SIG-M5 treated with dmso at 0.1 percent for 504 hours (cell line): Measurements from ENCODE around the gene CD38.
"Not testable (repeated sequence)": the region's sequence is repeated elsewhere in the genome, so short reads cannot be mapped to it uniquely, and the experiment has no call there.

Experiments used
- DNase-seq: peaks from one replicate; lab custom pipeline; 2025; ENCODE audit not compliant: unreplicated experiment; lab: John Stamatoyannopoulos, UW

CD38 gene

GRCh38 chr4:15758294-15758693 lies 19.8 kb upstream of the CD38 start:
- no peak for DNase-seq

- not testable (repeated sequence) for DNase-seq
Measured at GRCh38 chr4:15762460-15762859, 15.7 kb upstream of the CD38 start.

GRCh38 chr4:15765391-15765790 lies 12.7 kb upstream of the CD38 start:
- no peak for DNase-seq

DNA sequence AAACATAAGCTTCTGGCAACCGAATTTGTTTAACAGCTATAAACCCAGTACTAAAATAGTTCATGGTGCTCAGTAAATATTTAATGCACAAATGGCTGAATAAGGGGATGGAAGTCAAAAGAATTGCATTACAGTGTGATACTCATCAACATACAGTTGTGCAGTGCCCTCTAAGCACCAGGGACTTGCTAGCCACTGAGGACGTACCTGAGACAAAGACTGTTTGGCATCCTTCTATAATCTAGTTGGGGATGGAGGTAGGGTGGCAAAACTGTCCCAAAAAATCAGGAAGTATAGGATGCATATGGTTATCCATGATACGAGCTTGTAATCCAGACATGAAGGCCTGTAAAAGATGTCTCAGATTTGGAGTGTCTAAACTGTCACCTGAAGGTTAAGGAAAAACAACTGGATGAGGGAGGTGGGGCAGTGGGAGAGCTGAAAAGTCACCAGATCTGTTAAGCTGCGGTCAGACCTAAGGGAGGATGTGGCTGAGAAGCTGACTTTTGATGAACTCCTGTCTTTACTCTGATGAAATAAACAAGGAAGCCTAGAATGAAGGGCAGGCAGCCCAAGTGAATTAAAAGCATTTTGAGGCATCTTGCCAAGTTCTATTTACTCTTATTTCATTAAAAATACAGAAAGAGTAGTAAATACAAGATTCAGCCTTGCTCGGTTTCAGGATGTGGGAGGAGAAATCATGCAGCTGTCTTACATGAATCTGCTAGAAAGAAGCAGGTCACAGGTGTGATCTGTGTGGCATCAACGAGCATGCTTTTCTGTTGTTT lies 12.0 kb upstream of the CD38 start:
- peak; percentile 11 for DNase-seq

DNA sequence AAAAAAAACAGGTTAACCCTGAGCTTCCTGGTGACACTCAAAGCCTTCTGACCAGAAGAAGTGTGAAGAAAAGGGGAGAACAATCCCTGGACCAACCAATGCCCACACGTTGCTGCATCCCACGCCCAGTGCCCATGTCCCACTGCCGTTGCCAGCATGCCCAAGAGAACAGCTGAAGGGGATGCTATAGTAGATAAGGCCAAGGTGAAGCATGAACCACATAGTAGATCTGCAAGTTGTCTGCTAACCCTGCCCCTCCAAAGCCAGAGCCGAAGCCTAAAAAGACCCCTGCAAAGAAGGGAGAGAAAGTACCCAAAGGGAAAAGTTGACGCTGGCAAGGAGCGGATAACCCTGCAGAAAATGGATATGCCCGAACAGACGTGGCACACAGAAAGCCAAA lies 11.3 kb upstream of the CD38 start:
- DNase-seq = no peak

GRCh38 chr4:15769202-15769601 lies 8.9 kb upstream of the CD38 start:
- DNase-seq = no peak

- DNase-seq = no peak
Measured at GRCh38 chr4:15771216-15772058, 6.7 kb upstream of the CD38 start.

DNA sequence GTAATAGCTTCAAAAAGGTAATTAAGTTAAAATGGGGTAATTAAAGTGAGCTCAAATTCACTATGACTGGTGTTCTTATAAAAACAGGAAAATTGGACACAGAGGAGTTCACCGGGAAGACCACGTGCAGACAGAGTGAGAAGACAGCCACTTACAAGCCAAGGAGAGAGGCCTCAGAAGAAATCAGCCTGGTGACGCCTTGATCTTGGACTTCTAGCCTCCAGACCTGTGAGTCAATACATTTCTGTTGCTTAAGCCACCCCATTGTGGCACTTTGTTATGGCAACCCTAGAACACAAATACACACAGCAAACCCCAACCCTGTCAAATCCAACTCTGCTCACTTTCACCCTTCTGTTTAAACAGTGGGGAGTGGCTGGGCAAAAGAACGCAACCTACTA lies 4.1 kb upstream of the CD38 start:
- peak; percentile 18 for DNase-seq

DNA sequence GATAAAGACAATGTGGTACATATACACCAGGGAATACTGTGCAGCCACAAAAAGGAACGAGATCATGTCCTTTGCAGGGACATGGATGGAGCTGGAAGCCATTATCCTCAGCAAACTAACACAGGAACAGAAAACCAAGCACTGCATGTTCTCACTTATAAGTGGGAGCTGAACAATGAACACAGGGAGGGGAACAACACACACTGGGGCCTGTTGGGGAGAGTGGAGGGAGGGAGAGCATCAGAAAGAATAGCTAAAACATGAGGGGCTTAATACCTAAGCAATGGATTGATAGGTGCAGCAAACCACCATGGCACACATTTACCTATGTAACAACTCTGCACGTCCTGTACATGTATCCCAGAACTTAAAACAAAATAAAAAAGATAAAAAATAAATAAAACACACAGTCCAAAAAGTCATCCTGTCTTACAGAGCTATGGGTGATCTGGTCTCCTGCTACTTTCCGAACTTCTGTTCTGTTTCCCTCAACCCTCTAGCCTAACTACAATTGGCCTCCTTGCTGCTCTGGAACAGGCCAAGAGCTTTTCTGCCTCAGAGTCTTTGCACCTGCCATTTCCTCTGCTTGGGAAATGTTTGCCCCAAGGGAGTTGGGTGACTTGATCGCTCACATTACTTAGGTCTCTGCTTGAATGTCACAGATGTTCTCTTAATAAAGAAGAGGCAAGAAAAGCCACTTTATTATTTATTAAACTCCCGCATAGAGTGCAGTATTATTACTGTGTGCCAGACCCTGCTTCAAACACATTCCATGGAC lies 1.1 kb upstream of the CD38 start:
- DNase-seq = no peak

DNA sequence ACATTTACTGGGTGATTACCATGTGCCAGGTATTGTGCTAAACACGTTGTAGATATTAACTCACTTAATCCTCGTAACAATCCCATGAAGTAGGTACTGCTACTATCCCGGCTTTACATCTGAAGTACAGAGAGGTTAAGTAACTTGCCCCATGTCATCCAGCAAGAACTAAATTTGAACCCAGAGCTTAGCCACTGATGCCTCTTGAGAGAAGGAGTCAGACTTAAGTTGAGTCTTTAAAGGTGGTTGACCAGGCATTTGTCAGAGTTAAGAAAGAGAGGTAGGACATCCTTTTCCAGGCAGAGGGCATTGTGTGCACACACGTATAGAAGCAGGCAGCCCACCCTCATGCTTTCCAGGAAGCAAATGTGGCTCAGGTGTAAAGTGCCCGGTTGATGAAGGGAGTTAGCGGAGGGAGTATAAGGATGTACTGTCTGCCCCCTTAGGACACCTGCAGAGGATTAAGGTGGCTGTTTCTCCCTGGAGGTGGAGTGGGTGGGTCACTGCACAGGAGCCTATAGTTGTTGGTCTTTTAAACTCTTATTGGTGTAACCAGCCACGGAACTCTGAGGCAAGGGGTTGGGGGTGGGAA lies 335 bp upstream of the CD38 start:
- no peak for DNase-seq

- peak; percentile 71 for DNase-seq
Measured at GRCh38 chr4:15779306-15779705, 1.2 kb downstream of the CD38 start.

DNA sequence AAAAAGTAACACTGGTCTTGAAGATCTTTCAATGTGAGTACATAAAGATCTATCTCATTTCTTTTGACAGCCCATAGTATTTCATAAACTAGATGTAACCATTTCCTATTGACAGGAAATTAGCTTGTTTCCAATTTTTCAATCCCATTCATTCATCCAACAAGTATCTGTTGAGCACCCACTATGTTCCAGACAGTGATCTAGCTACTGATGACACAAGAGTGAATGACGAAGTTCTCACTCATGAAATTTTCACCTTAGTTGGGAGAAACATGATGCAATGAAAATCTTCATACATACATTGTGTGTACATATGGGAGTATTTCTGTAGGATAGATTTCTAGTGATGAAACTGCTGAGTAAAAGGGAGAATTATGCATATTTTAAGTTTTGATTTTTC lies 1.7 kb downstream of the CD38 start:
- peak; percentile 31 for DNase-seq

DNA sequence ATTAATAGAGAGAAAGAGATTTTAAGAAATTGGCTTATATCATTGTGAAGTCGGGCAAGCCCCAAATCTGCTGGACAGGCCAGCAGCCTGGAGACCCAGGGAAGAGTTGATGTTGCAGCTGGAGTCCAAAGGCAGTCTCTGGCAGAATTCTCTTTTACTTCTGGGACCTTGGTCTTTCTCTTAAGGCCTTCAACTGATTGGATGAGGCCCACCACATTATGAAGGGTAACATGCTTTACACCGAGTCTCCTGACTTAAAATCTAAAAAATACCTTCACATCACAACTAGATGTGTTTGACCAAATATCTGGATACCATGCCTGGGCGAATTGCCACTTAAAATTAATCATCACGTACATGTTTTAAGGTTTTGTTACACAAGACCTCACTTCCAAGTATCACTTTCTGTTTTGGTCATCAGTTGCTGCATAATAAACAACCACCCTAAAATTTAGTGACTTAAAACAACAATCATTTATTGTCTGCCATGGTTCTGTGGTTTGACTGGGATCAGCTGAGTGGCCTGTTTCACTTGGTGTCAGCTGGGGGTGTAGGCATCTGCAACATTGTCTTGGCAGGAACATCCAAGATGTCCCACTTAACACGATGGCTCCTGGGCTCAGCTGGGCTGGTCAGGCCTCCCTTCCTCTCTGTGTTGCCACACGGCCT lies 3.4 kb downstream of the CD38 start:
- peak; percentile 30 for DNase-seq

GRCh38 chr4:15783676-15784075 lies 5.5 kb downstream of the CD38 start:
- no peak for DNase-seq

- no peak for DNase-seq
Measured at GRCh38 chr4:15784959-15785634, 7.0 kb downstream of the CD38 start.

DNA sequence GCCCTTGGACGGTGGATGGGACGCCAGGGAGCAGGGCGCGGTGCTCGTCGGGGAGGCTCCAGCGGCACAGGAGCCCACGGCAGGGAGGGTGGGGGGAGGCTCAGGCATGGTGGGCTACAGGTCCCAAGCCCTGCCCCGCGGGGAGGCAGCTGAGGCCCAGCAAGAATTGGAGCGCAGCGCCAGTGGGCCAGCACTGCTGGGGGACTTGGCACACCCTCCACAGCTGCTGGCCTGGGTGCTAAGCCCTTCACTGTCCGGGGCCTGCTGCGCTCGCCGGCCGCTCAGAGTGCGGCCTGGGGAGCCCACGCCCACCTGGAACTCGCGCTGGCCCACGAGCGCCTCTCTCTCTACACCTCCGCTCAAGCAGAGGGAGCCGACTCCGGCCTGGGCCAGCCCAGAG lies 8.6 kb downstream of the CD38 start:
- DNase-seq = no peak

GRCh38 chr4:15792974-15793373 lies 14.8 kb downstream of the CD38 start:
- no peak for DNase-seq

GRCh38 chr4:15793506-15794363 lies 15.6 kb downstream of the CD38 start:
- no peak for DNase-seq

DNA sequence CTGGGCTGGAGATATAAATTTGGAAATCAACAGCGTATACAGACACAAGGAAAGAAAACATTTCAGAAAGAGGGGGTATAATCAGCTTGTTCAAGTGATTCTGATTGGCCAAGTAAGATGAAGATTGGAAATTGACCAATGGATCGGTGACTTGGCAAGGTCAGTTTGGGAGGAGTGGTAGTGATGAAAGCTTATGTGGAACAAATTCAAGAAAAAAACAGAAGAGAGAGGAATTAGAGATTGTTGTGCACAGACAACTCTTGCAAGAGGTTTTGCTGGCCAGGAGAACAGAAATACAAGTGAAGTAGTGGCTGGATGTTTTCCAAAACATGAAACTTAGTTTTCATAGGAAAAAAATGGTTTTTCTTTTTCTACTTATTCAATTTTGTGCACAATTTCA lies 16.3 kb downstream of the CD38 start:
- no peak for DNase-seq
